ENCODE data around the gene LRP1B.
"Not testable (repeated sequence)": the region's sequence is repeated elsewhere in the genome, so short reads cannot be mapped to it uniquely, and the experiment has no call there.

LRP1B gene

GRCh38 chr2:140986456-140986855 is 1144.4 kb downstream of the LRP1B start:
- no peak for TF ChIP-seq CTCF (IDR thresholded peaks at IDR 0.05)
- no peak for TF ChIP-seq ZFX (IDR thresholded peaks at IDR 0.05; ENCODE audit: borderline replicate concordance)
- H3K27ac ChIP-seq, result no peak overlapping the region

GRCh38 chr2:140975237-140975636 is 1155.6 kb downstream of the LRP1B start:
- no peak for TF ChIP-seq ZFX (IDR thresholded peaks at IDR 0.05; ENCODE audit: borderline replicate concordance)
- no peak for TF ChIP-seq CTCF (IDR thresholded peaks at IDR 0.05)
- H3K27ac ChIP-seq, result no peak overlapping the region

- no peak for TF ChIP-seq CTCF (IDR thresholded peaks at IDR 0.05)
- no peak for TF ChIP-seq ZFX (IDR thresholded peaks at IDR 0.05; ENCODE audit: borderline replicate concordance)
- H3K27ac ChIP-seq, result no peak overlapping the region
Measured at GRCh38 chr2:140972724-140973123, 1158.1 kb downstream of the LRP1B start.

- peak; percentile 20 for TF ChIP-seq CTCF (IDR thresholded peaks at IDR 0.05)
- H3K27ac ChIP-seq, result not testable (repeated sequence)
Measured at GRCh38 chr2:140964324-140964723, 1166.5 kb downstream of the LRP1B start.

- TF ChIP-seq ZFX (IDR thresholded peaks at IDR 0.05; ENCODE audit: borderline replicate concordance), result no peak
- no peak for TF ChIP-seq CTCF (IDR thresholded peaks at IDR 0.05)
- no peak overlapping the region for H3K27ac ChIP-seq
Measured at GRCh38 chr2:140949932-140950331, 1180.9 kb downstream of the LRP1B start.

- TF ChIP-seq CTCF (IDR thresholded peaks at IDR 0.05) (no peak), ZFX (IDR thresholded peaks at IDR 0.05; ENCODE audit: borderline replicate concordance) (no peak)
- no peak overlapping the region for H3K27ac ChIP-seq
Measured at GRCh38 chr2:140947236-140947635, 1183.6 kb downstream of the LRP1B start.

- H3K27ac ChIP-seq, result no peak overlapping the region
- TF ChIP-seq CTCF (IDR thresholded peaks at IDR 0.05) (no peak), ZFX (IDR thresholded peaks at IDR 0.05; ENCODE audit: borderline replicate concordance) (no peak)
Measured at GRCh38 chr2:140943867-140944266, 1186.9 kb downstream of the LRP1B start.
